GM19463 (cell line): ENCODE results near the gene RFC3.
A peak's percentile ranks its signal among the peaks of the same experiment; 100 is the strongest.
"Not testable (repeated sequence)": the region's sequence is repeated elsewhere in the genome, so short reads cannot be mapped to it uniquely, and the experiment has no call there.

Source experiments
- ATAC-seq: cut with Tn5 transposase; IDR thresholded peaks from one replicate; pipeline ENCODE4 v1.9.1; 2021; ENCODE audit warnings: mild to moderate bottlenecking, moderate library complexity; ENCODE audit not compliant: unreplicated experiment

RFC3 gene, protein sequence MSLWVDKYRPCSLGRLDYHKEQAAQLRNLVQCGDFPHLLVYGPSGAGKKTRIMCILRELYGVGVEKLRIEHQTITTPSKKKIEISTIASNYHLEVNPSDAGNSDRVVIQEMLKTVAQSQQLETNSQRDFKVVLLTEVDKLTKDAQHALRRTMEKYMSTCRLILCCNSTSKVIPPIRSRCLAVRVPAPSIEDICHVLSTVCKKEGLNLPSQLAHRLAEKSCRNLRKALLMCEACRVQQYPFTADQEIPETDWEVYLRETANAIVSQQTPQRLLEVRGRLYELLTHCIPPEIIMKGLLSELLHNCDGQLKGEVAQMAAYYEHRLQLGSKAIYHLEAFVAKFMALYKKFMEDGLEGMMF

DNA sequence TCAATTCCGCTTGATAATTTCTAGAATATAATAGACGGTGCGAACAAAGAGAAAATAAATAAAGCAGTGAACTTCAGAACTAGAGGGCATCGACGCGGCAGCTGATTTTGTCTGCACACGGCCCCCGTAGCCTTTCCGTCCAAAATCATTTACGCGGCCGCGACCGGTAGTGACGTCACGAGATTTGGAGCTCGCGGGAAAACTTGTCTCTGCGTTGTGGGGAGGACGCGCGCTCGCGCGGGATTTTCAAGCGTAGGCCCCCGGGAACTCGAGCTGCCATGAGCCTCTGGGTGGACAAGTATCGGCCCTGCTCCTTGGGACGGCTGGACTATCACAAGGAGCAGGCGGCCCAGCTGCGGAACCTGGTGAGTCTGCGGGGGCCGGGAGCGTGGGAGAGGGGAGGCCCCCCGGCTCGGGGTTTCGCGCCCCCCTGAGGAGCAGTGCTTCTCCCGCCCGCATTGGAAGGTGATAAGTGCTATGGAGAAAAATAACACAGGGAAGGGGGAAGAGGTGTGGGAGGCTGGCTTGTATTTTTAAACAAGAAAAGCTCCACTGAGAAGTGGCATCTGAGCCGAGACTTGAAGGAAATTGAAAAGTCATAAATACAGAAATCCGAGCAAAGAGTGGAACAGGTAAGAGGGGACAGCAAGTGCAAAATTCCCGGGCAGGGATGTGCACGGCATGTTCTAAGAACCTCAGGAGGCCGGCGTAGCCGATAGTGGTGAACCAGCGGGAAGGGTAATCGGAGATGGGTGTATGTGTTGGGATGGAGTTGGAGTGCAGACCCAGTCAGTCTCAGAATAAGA, at the start of gene RFC3:
TSS of gene RFC3 (plus strand) at position 249 of the 806 bp plus-strand sequence. CDS start at position 279, 30 bp downstream.
- peak; percentile 98 for ATAC-seq

DNA sequence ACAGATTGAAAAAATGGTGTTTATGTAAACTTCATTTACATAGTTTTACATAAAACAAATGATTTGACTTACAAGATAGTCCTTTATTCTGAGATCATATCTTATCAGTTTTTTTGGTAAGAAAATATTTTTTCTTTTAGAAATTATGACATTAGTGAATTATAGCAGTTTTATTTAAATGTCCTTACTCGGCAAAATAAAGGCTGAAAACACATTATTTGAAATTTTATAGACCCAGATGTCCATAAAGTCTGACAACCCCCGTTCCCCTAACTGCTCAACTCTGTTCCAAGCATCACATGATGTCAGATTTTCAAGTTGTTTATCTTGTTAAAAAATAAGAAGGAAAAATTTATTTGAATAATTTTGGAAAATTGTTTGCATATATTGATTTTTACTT, 46.7 kb upstream of the RFC3 start:
- no peak for ATAC-seq

DNA sequence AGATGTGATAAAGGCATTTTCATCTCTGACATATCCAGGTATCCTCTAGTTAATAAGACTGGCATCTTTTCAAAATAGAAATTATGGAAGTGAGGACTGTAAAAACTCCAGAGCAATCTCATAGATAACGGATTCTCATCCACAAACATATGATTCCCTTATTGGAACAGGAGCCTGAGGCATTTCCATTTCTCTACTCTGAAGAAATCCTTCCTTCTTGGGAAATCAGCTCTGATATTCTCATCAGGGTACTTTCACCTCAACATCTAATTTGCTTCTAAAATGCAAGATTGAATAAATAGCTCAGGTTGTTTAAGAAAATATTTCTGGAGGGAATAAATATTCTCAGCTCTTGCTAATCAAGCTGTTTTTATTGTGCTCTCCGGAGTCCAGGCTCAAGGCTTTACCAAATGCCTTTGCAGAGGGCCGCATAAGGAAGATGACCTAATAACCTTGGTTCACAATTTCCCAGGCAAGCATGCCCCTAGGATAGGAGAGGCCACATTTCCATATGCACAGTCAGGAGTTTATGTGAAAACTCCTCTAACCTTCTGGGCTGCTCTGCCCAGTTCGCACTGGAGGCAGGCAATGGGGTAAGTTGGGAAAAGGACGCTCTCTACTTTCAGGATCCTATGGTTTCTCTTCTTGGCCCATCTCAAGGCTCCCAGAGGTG, 44.0 kb upstream of the RFC3 start:
- no peak for ATAC-seq

DNA sequence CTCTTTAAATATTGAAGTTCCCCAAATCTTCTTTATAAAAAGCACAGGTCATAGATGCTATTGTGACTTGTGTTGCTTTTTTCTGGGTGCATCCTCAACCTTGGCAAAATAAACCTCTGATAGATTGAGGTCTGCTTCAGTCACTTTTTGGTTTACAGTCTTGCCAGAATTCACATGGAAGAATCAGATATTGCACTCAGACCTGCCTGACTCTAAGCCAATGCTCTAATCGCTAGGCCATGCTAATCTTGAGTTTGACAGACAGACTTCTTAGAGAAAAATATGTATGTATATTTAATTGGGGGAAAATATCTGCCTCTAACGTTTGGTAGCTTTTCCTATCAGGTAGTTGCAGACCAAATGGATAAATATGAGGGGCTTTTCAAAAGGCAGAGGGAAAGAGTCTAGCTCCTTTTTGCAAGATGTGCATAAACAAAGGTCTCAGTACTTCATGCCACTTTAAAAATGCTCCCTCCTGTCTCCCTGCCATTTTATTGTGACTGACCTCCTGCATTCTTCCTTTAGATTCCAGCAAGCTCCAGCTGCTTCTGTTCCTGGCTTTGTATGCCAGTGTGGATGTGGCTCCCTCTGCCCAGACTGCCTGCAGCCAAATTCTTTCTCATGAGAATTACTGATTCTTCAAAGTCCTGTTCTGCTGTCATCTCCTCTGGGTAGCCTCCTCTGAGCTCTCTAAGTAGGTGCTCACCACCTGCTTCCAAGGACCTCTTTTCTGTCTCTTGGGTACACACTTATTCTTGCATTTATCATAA, 42.4 kb upstream of the RFC3 start:
- no peak for ATAC-seq

DNA sequence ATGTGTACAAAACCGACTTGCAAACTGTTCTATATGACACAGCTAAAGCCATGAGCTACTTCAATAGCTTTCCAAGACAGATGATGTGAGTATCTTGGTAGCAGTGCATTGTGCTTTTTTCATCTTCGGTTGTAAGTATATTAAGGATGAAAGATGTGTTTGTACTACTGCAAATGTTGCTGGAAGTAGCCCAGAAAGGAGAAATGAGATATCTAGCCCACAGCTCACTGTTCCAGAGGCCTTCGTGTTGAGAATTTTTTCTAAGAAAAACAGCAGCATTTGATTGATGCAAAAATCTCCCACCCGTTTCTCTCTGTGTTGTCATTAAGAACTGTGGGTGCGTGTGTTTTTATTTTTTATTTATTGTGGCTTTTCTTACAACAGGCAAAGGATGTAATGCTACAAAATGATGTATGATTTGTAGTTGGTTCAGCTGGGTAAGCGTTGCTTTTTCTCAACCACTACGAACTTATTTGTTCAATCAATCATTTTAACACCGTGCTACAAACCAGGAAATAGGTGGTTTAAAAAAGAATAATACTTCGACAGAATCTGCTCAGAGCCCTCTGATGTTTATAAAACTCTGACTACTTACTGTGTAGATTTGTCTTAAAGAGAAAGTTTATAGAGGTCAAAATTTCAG, 41.6 kb upstream of the RFC3 start:
- no peak for ATAC-seq

DNA sequence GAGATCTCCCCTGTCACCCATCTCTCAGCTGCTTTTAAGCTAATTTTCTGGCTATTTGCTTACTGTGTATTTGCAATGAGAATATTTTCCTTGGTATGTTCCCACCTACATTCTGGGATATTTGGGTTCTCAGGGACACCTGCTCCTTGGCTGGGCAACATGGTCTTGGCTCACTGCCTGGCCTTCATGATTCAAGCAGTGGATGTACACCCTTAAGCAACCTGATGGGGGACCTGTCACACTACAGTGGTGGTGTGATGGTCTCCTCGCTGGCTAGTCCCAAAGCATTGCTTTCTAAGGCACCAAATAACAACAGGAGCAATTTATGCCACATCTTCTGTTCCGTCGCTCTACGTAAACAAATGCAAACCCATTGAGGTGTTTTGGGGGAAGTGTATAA, 35.3 kb upstream of the RFC3 start:
- ATAC-seq, result no peak

DNA sequence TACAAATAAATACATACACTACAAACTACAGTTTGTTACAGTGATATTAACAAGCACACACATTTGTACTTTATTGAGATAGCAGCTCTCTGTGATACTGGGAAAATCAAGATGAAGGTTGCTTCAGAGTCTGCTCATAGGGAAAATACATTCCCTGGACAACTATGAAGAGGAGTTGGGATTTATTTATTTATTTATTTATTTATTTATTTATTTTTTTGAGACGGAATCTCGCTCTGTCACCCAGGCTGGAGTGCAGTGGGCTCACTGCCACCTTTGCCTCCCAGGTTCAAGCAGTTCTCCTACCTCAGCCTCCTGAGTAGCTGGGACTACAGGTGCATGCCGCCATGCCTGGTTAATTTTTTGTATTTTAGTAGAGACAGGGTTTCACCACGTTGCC, 34.7 kb upstream of the RFC3 start:
- not testable (repeated sequence) for ATAC-seq

DNA sequence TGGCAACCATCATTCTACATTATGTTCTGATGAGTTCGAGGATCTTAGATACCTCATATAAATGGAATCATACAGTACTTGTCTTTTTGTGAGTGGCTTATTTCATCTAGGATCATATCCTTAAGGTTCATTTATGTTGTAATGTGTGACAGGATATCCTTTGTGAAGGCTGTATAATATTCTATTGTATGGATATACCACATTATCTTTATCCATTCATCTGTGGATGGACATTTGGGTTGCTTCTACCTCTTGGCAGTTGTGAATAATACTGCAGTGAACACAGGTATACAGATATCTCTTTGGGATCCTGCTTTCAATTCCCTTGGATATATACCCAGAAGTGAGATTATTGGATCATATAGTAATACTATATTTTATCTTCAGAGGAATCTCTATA, 33.2 kb upstream of the RFC3 start:
- no peak for ATAC-seq

DNA sequence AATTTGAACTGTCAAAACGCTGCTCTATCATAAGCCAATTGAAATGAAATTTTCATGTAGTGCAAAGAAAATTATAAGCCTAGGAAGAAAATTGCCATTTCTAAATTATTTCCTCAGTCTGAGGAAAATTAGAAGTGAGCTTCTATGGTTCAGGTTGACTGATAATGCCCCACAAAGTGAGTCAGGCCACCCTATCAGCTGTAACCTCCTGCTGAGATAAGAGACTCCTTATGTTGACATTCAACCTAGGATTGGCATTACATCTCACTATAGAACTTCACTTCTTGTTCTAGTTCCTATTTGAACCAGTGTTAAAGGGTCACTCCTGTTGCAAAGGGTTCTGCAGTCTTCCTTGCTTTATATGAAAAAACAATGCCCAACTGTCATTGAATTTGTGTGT, 32.6 kb upstream of the RFC3 start:
- no peak for ATAC-seq

DNA sequence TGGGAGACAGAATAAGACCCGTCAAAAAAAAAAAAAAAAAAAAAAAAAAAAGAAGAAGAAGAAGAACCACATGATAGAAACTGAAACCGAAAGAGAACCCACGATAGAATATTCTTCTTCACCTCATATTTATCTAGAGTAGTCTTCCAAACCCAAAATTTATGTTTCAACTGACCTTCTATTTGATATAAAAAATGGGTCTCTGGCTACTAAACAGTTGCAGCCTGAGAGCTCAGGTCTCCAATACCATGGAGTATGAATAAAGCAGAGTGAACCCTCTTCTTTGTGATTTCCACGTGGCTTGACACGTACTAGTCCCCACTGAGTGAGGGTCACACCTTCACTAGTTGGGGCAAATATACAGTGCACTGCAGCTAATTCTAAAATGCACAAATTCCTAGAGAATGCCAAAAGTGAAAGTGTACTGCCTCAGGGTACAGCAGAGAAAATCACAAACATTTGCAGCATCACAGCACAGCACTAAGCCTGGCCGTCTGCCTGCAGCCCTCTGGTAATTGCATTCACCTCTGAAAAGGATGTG, 30.8 kb upstream of the RFC3 start:
- peak; percentile 58 for ATAC-seq

DNA sequence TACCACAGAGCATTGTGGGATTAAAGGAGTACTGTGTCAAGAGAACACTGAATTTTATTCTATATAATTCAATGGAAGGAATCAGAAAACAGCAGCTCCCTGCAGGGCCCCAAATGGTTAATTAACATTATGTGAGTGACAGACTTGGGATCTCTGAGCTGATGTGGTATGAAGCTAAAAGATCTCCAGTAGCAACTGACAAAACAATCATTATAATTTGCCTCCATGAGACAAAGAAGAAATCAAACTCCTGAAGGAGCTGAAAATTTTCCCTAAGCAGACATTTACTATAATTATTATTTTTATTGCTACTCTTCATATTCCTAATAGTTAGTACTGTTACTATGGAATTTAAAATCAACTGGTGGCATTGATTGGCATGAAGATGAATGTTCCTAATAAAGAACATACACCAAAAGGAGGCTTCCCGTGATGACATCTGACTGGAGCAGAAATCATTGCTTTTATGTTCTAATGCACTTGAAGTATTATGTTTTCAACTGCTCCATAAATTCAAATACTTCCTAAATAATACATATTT, 28.8 kb upstream of the RFC3 start:
- no peak for ATAC-seq

DNA sequence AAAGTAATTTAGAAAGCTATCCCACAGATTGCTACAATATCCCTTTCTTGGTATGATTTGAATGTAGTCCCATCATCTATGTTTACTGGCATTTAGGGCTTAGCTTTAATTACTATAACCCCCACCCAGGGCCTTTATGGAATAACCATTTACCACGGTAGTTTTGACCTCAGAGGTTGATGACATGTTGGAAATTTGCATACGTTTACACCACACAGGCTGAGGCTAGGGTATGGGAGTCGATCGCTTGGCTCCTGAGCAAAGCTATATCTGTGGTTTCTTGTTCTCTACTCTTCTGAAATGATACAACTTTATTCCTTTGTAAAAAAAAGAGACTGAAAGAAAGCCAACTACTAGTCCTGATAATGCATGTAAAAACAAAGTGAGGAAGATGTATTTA, 28.2 kb upstream of the RFC3 start:
- ATAC-seq, result no peak

DNA sequence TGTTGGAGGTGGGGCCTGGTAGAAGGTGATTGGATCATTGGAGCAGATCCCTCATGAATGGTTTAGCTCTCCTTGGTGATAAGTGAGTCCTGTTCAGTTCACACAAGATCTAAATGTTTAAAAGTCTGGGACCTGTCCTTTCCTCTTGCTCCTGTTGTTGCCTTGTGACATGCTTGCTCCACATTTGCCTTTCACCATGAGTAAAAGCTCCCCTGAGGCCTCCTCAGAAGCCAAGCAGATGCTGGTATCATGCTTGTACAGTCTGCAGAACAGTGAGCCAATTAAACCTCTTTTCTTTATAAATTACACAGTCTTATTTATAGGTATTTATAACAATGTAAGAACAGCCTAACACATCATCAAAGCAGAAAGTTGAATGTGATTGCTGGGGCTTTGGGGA, 24.2 kb upstream of the RFC3 start:
- ATAC-seq, result no peak

DNA sequence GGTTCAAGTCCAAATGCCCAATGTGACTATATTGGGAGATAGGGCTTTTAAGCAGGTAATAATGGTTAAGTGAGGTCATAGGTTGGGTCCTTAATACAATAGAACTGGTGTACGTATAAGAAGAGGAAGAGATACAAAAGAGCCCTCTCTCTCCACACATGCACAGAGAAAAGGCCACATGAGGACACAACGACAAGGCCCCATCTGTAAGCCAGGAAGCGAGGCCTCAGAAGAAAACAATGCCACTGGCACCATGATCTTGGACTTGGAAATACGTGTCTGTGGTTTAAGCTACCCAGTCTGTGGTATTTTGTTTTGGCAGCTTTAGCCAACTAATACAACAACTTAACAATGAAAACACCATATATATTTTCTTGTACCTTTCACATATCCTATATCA, 23.4 kb upstream of the RFC3 start:
- no peak for ATAC-seq

DNA sequence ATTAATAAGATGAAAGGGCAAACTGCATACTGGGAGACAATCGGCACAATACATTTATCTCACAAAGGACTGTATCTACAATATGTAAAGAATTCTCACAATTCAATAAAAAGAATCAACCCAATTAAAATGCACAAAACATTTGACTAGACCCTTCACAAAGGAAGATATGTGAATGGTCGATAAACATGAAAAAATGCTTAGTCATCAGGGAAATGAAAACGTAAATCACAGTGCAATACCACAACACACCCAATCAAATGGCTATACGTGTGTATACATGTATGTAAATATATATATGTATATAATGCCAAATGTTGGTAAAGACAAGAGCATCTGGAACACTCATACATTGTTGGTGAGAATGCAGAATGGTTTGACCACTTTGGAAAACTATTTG, 21.9 kb upstream of the RFC3 start:
- no peak for ATAC-seq

DNA sequence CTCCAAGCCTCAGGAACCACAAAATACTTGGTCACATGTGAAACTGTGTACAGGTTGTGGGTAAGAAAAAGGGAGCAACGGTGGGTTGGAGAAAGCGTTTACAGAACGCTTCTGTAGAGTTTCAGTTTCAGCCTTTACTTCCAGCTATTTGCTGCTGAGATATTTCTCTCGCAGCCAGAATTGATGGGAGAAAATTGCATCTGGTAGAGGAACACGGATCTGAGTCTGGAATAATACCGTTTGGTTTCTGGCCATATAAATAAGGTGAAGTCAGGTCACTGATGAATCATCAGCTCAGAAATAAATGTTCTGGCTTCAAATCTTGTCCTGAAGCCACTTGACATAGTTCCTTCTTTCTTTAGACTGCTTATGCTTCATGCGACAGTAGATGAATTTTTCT, 20.3 kb upstream of the RFC3 start:
- no peak for ATAC-seq

DNA sequence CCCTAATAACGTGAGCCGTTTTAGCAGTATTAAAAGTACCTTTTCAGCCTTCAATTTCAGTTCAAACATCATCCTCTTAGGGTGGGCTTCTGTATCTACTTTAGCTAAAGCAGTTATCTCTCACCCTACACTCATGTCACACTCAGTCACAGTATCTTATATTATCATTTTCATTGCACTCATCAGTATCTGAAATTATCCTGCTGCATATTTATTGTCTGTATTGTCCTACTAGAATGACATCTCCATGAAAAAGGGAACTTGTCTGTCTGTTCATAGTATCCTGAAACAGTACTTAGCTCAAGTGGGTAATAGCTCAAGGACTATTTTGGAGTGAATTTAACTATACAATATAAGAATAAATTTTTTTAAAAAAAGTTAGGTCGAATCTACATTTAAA, 19.9 kb upstream of the RFC3 start:
- ATAC-seq, result no peak

DNA sequence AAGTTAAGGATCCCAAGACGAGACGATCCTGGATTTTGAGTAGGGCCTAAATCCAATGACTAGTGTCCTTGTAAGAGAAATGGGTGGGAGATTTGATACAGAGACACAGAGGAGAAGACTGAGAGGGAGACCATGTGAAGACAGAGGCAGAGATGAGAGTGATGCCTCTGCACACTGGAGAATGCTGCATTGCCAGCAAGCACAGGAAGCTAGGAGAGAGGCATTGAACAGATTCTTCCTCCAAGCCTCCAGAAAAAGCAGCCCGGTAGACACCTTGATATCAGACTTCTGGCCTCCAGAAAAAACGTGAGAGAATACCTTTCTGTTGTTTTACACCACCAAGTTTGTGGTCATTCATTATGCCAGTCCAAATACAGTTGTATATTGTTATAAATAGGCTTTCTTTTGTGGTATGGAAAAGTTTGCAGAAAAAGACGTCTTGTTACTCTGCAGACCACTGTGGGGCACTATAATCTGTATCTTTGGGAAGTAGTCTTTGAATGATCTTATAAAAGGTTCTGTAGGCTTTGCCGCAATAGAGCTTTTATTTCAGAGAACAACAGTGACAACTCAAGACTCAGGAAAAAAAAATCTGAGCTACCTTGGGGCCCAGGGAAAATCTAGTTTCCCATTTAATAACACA, 17.9 kb upstream of the RFC3 start:
- no peak for ATAC-seq

DNA sequence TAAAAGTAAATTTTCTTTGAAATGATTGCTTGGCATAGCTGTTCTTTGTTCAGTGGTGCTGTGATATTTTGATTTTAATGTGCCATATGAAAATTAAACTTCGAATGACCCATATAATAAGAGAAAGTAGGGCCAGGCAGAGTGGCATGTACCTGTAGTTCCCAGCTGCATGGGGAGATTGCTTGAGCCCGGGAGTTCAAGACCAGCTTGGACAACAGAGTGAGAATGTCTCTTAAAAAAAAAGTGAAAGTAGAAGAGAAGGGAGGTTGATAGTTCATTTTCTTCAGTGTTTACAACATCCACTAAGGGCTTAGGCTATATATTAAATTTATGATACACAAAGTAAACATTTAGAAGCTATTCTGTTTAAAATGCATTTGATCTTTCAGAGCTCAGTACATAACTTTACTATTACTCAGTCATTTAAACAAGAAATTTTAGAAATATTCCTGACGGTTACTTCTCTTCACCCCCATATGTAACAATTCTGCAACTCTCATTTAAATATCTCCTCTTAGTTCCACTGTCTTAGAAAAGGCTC, 17.2 kb upstream of the RFC3 start:
- no peak for ATAC-seq
